NAMALWA (cell line): Measurements from ENCODE around the gene CHMP2A.
"Not testable (repeated sequence)": the region's sequence is repeated elsewhere in the genome, so short reads cannot be mapped to it uniquely, and the experiment has no call there.

ENCODE experiments used
- DNase-seq: peaks from one replicate; pipeline ENCODE4 v3.0.0-alpha.2; 2015; ENCODE audit warnings: low spot score

Gene CHMP2A

GRCh38 chr19:58555369-58555885 is 522 bp upstream of the CHMP2A start:
- DNase-seq, result no peak

GRCh38 chr19:58553799-58554493 is 959 bp downstream of the CHMP2A start:
- DNase-seq, result peak; percentile 42

DNA sequence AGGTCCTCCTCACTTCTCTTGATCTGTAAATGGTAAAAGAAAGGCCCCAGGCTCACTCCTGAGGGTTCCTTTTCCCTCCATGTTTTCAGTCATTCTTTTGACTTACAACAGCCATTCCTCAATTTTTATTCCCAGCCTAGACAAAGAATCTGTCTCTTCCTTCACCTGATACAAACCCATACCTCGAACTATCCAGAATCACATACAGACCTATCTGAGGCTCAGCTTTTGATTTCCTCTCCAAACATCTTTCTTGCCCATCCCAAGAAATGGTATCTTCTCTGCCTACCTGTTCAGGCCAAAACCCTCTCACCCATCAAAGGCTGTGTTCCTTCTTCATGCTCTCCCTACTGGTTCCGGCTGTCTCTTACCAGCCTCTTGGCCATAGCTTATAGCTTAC is 2.2 kb downstream of the CHMP2A start:
- DNase-seq, result peak; percentile 33

GRCh38 chr19:58551577-58552471 is 3.1 kb downstream of the CHMP2A start:
- DNase-seq, result peak; percentile 35

DNA sequence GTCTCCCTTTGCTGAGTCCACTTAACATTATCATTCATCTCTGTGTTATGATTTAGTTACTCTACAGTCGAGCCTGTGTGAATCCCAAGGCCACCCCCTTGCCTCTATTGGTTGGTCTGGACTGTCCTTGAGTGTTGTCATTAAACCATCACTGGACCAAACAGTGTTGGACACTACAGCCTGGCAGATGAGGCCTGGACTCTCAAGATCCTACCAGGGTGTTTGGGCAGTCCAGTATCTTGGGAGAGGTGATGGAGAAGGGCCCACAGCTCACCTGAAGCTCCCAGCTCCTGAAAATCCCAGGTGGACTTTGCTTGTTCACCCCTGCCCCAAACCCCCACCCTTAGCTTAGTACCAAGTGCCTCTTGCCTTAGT is 3.8 kb downstream of the CHMP2A start:
- no peak for DNase-seq

DNA sequence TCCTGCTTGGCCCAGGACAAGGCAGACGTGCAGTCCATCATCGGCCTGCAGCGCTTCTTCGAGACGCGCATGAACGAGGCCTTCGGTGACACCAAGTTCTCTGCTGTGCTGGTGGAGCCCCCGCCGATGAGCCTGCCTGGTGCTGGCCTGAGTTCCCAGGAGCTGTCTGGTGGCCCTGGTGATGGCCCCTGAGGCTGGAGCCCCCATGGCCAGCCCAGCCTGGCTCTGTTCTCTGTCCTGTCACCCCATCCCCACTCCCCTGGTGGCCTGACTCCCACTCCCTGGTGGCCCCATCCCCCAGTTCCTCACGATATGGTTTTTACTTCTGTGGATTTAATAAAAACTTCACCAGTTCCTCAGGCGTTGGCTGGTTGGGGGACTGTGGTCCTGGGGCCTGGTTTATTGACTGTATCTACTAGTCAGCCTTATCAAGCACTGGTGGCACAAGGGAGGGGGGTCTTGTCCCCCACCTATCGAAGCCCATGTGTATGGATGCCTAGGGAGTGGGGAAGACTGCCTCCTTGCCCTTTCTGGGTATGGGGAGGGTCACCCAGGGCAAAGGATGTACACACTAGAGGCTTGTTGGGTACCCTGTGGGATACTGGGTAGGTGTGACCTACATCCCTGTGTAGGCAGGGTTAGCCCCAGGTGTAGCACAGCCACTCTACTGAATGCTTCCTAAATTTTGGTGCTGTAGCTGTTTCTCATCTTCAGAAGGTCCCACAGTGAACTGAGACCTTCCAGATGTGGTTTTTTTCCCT is 4.4 kb downstream of the CHMP2A start:
- peak; percentile 27 for DNase-seq

- DNase-seq, result no peak
These were observed 5.1 kb downstream of the CHMP2A start for GRCh38 chr19:58549664-58550361.

GRCh38 chr19:58548859-58549663 is 5.8 kb downstream of the CHMP2A start:
- no peak for DNase-seq

- no peak for DNase-seq
These were observed 7.3 kb downstream of the CHMP2A start for GRCh38 chr19:58547323-58548312.

GRCh38 chr19:58546019-58546530 is 8.8 kb downstream of the CHMP2A start:
- no peak for DNase-seq

- no peak for DNase-seq
These were observed 9.5 kb downstream of the CHMP2A start for GRCh38 chr19:58545286-58546018.

- DNase-seq, result peak; percentile 59
These were observed 10.2 kb downstream of the CHMP2A start for GRCh38 chr19:58544591-58545285.

GRCh38 chr19:58543826-58544590 is 10.9 kb downstream of the CHMP2A start, which contains the start of gene TRIM28:
TRIM28 (plus strand) TSS chr19:58544064; CDS start chr19:58544758, 694 bp downstream.
- peak; percentile 99 for DNase-seq

DNA sequence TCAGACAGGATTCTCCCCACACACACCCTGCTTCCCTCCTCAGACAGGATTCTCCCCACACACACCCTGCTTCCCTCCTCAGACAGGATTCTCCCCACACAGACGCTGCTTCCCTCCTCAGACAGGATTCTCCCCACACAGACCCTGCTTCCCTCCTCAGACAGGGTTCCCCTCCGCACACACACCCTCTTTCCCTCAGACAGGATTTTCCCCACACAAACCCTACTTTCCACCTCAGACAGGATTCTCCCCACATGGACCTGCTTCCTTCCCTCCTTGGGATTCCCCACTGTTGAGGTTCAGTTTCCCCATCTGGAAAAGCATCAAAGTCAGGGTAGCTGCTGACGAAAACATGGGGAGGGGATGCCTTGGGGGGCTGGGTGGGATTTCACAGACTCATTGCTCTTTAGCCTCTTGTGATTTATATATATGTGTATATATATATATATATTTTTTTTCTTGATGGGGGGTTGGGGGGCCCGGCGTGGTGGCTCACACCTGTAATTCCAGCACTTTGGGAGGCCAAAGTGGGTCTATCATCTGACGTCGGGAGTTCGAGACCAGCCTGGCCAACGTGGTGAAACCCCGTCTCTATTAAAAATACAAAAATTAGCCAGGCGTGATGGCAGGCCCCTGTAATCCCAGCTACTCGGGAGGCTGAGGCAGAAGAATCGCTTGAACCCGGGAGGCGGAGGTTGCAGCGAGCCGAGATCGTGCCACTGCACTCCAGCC is 12.1 kb downstream of the CHMP2A start:
- not testable (repeated sequence) for DNase-seq

DNA sequence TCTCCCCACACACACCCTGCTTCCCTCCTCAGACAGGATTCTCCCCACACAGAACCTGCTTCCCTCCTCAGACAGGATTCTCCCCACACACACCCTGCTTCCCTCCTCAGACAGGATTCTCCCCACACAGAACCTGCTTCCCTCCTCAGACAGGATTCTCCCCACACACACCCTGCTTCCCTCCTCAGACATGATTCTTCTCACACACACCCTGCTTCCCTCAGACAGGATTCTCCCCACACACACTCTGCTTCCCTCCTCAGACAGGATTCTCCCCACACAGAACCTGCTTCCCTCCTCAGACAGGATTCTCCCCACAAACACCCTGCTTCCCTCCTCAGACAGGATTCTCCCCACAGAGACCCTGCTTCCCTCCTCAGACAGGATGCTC is 15.7 kb downstream of the CHMP2A start:
- not testable (repeated sequence) for DNase-seq
